Testis (tissue), 3 donors: ENCODE data around the gene NLRC5. TPM values are rescaled to one million over a fixed set of nuclear protein-coding genes. Genes with fewer than 3 reads are reported as not detected.

Experiments
- DNase-seq: peaks from one replicate; pipeline ENCODE4 v3.0.0-alpha.2; 2019
- H3K27ac ChIP-seq, 2 donors: fragments of 200-600 bp; sonication (generic); one replicate each; pipeline ENCODE4 v1.5.1; 2019
- H3K27me3 ChIP-seq: fragments of 200-600 bp; sonication (generic); one replicate; pipeline ENCODE4 v1.5.1; 2019
- H3K36me3 ChIP-seq: fragments of 200-600 bp; sonication (generic); one replicate; pipeline ENCODE4 v1.5.1; 2017; ENCODE audit warnings: low read depth; ENCODE audit errors: missing control alignments
- H3K4me1 ChIP-seq: fragments of 200-600 bp; sonication (generic); one replicate; pipeline ENCODE4 v1.5.1; 2019
- H3K4me3 ChIP-seq, 2 donors: fragments of 200-600 bp; sonication (generic); one replicate each; pipeline ENCODE4 v1.5.1; 2017 to 2019
- H3K9me3 ChIP-seq: fragments of 200-600 bp; sonication (generic); one replicate; pipeline ENCODE4 v1.5.1; 2017
- CTCF ChIP-seq, 3 experiments: fragments of 450-650 bp in 2 of 3; fragments of 200-600 bp in 1 of 3; sonication (generic) in 1 of 3; IDR thresholded peaks; one replicate each; pipeline ENCODE4 v1.5.1; 2016 to 2019; ENCODE audit warnings: antibody characterized with exemption in 3 of 3, mild to moderate bottlenecking in 2 of 3, moderate library complexity in 1 of 3
- POLR2A ChIP-seq: fragments of 450-650 bp; IDR thresholded peaks from one replicate; pipeline ENCODE4 v1.6.1; 2017; ENCODE audit warnings: antibody characterized with exemption, mild to moderate bottlenecking, moderate library complexity
- WGBS, 2 donors: methylation state at CpG; one replicate each; pipeline ENCODE4 v1.1.5; 2018; 5-methylcytosine and 5-hydroxymethylcytosine counted together
- intact Hi-C: fragments of 100-400 bp; cut with DNase I; formaldehyde crosslinking; loops from one replicate; pipeline ENCODE4 v1.15.1; 2023; ENCODE audit warnings: low total_unique reads
- polyA plus RNA-seq: library from polyadenylated mRNA; stranded (reverse); fragments of 350-450 nt; fragmentation: Illumina TruSeq; extraction: RNeasy Lipid Tissue Mini Kit (QIAGEN cat#74804); gene quantifications from one replicate; pipeline ENCODE4 v1.2.3, GENCODE V29; 2014; ENCODE audit warnings: low read depth, low replicate concordance; ENCODE audit not compliant: insufficient read depth
- total RNA-seq, 2 donors: library from RNA; depleted of rRNA; stranded (reverse); fragments of >200 nt; gene quantifications; one replicate each; pipeline ENCODE4 v1.2.3, GENCODE V29; 2016

Gene NLRC5
- total and polyA plus RNA-seq, 3 donors from 2014 or later, result 10.3 to 14.9 (median 12.0) TPM

- H3K36me3 ChIP-seq, result no peaks in the 10 kb centered on the region
- no peaks in the 10 kb centered on the region for H3K27me3 ChIP-seq
- H3K4me3 ChIP-seq, result no peak overlapping the region
- 46 to 57% methylated on average over 10 of the region's 10 CpGs for WGBS, 2 donors
- no peak overlapping the region for H3K27ac ChIP-seq
- H3K4me1 ChIP-seq, result peaks cover 18% of the 10 kb centered on the region
- no peak for TF ChIP-seq CTCF (IDR thresholded peaks at IDR 0.05)
- no peak for TF ChIP-seq POLR2A
- intact Hi-C loops, result no loop called here
- DNase-seq, result no peak
- H3K9me3 ChIP-seq, result no peaks in the 10 kb centered on the region
These were observed 125.8 kb downstream of the NLRC5 start for GRCh38 chr16:57115168-57115513.

GRCh38 chr16:57115514-57116182 lies 126.3 kb downstream of the NLRC5 start:
- no peak overlapping the region for H3K27ac ChIP-seq
- WGBS, 2 donors, result 13 to 38% methylated on average over 11 to 25 of the region's 25 CpGs
- no peaks in the 10 kb centered on the region for H3K36me3 ChIP-seq
- peak; percentile 81 for DNase-seq
- no peak overlapping the region for H3K4me3 ChIP-seq
- no peaks in the 10 kb centered on the region for H3K9me3 ChIP-seq
- H3K4me1 ChIP-seq, result peaks cover 18% of the 10 kb centered on the region
- H3K27me3 ChIP-seq, result no peaks in the 10 kb centered on the region
- intact Hi-C loops, result no loop called here
- no peak for TF ChIP-seq CTCF (IDR thresholded peaks at IDR 0.05)
- TF ChIP-seq POLR2A, result no peak

DNA sequence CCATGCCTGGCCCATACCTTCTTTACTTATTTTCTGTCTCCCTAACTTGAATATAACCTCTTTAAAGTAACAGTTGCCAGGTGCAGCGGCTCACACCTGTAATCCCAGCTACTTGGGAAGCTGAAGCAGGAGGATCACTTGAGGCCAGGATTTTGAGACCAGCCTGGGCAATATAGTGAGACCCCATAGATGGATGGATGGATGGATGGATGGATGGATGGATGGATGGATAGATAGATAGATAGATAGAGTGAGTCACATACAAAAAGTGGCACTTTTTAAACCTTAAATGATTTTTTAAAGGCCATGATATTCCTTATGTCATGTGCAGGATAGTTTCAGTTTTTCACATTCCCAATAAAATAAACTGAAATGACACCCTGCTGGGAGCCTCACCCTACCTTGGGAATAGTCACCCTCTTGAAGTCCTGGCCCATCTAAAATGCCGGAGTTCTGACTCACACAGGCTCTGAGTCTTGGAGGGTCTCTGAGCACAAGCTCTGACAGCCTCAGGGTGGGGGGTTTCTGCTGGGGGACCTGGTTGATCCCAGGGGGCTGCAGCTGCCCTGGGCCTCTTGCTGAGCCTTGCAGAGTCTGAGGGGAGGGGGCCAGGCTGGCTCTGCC lies 129.2 kb downstream of the NLRC5 start:
- DNase-seq, result no peak
- Histone ChIP-seq H3K27ac (no peak overlapping the region), H3K36me3 (no peaks in the 10 kb centered on the region), H3K4me1 (peaks cover 9% of the 10 kb centered on the region), H3K4me3 (no peak overlapping the region), H3K9me3 (no peaks in the 10 kb centered on the region), H3K27me3 (no peaks in the 10 kb centered on the region)
- intact Hi-C loops, result no loop called here
- TF ChIP-seq POLR2A, result no peak
- TF ChIP-seq CTCF (IDR thresholded peaks at IDR 0.05), result no peak
- 94 to 96% methylated on average over 1 to 2 of the region's 2 CpGs for WGBS, 2 donors

DNA sequence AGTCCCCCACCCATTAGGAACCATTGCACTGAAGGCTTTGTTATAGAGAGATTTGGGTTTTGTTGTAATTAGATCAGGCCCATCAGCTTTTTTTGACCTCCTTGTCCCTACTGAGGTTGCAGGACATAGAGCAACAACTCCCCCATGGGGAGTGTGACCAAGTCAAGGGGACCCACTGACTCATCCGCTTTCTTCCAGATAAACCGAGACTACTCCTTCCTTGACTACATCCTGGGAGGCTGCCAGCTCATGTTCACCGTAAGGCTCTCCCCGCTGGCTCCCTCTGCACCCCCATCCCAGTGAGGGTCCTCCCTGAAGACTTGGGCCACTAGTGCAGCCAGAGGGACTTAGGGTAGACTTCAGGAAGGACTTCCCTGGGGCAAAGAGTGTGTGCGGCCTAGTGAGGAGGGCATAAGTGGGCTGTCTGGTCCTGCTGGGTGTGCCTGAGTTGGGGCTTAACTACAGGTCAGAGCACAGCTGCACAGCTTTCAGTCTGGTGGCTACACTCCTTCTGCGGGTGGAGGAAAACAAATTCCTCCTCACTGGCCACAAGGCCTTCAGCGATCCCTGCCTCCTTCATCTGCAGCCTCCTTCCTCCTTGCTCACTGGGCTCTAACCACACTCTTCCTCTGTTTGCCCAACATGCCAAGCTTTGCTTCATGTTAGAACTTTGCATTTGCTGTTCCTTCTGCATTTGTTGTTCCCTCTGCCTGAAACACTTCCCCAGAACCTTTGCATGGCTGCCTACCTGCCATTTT lies 134.0 kb downstream of the NLRC5 start:
- Histone ChIP-seq H3K4me1 (no peaks in the 10 kb centered on the region), H3K9me3 (no peaks in the 10 kb centered on the region), H3K36me3 (no peaks in the 10 kb centered on the region), H3K4me3 (no peak overlapping the region), H3K27me3 (no peaks in the 10 kb centered on the region), H3K27ac (no peak overlapping the region)
- no peak for TF ChIP-seq POLR2A
- TF ChIP-seq CTCF (IDR thresholded peaks at IDR 0.05), result no peak
- WGBS, 2 donors, result 79 to 83% methylated on average over 6 to 7 of the region's 7 CpGs
- DNase-seq, result no peak
- intact Hi-C loops, result no loop called here
